ENCODE results near the gene RARS2. TPM values are rescaled to one million over a fixed set of nuclear protein-coding genes. Genes with fewer than 3 reads are reported as not detected.
A peak's percentile ranks its signal among the peaks of the same experiment; 100 is the strongest.

RARS2 gene
- total and polyA plus RNA-seq, 4 donors, result 23.5 to 38.2 (median 31.2) TPM

- no peak for DNase-seq
- Histone ChIP-seq H3K27me3 (ENCODE audit: control insufficient read depth in 1 of 2, insufficient read depth in 2 of 2, low read length in 1 of 2) (no peaks in the 10 kb centered on the region), H3K9me3 (ENCODE audit: control insufficient read depth, low read length) (no peaks in the 10 kb centered on the region), H3K27ac (ENCODE audit: low read depth in 1 of 2, low read length in 2 of 2) (peak overlapping the region in 1 of 2 donors; percentile 37), H3K4me3 (ENCODE audit: low read length in 2 of 2) (peak overlapping the region; percentile 86 to 96), H3K4me1 (ENCODE audit: control insufficient read depth in 1 of 2, insufficient read depth in 2 of 2, low read length in 2 of 2) (peaks cover 2 to 14% of the 10 kb centered on the region in 2 donors), H3K36me3 (ENCODE audit: control insufficient read depth in 1 of 2, insufficient read depth in 2 of 2, low read length in 1 of 2) (no peaks in the 10 kb centered on the region)
- intact Hi-C loops (cut with DNase I), result loop anchor here (5.0 to 10.0 kb wide), 2 partner anchors 113 to 116 kb away; partner anchors contain the start of gene AKIRIN2 (in 2 of the 2)
- ATAC-seq (ENCODE audit: low FRiP score), result no peak
- 20 to 21% methylated on average over 10 of the region's 10 CpGs for WGBS, 2 donors
These were observed 905 bp downstream of the RARS2 start for GRCh38 chr6:87588756-87589407.

DNA sequence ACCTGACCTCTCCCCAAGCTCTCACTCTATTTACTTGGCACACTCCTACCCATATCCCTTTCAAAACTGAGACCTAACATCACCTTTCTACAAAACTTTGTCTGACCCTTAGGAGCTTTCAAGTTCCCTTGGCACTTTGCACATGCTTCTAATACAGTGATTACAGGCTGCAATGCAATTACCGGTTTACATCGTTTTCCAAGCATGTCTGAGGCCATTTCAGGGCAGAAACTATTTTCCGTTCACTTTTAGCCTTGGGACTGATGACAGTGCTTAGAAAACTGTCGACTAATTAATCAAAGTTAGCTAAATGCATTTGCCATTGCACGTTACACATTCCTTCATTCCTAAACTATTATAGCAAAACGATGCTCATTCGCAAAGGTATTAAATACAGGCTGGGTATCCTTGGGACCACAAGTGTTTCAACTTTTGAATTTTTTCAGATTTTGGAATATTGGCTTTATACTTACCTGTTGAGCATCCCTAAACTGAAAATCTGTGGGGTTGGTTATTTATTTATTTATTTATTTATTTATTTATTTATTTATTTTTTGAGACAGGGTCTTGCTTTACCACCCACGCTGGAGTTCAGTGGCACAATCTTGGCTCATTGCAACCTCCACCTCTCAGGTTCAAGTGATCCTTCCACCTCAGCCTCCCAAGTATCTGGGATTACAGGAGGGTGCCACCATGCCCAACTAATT lies 3.3 kb downstream of the RARS2 start:
- Histone ChIP-seq H3K4me1 (ENCODE audit: control insufficient read depth in 1 of 2, insufficient read depth in 2 of 2, low read length in 2 of 2) (peaks cover 2 to 14% of the 10 kb centered on the region in 2 donors), H3K4me3 (ENCODE audit: low read length in 2 of 2) (no peak overlapping the region), H3K9me3 (ENCODE audit: control insufficient read depth, low read length) (no peaks in the 10 kb centered on the region), H3K27me3 (ENCODE audit: control insufficient read depth in 1 of 2, insufficient read depth in 2 of 2, low read length in 1 of 2) (no peaks in the 10 kb centered on the region), H3K27ac (ENCODE audit: low read depth in 1 of 2, low read length in 2 of 2) (no peak overlapping the region), H3K36me3 (ENCODE audit: control insufficient read depth in 1 of 2, insufficient read depth in 2 of 2, low read length in 1 of 2) (no peaks in the 10 kb centered on the region)
- 91 to 94% methylated on average over 8 of the region's 8 CpGs for WGBS, 2 donors
- ATAC-seq (ENCODE audit: low FRiP score) (no peak), DNase-seq (no peak)
- intact Hi-C loops (cut with DNase I), result loop anchor here (5.0 to 10.0 kb wide), 2 partner anchors 116 to 118 kb away; partner anchors contain the start of gene AKIRIN2 (in 2 of the 2)

DNA sequence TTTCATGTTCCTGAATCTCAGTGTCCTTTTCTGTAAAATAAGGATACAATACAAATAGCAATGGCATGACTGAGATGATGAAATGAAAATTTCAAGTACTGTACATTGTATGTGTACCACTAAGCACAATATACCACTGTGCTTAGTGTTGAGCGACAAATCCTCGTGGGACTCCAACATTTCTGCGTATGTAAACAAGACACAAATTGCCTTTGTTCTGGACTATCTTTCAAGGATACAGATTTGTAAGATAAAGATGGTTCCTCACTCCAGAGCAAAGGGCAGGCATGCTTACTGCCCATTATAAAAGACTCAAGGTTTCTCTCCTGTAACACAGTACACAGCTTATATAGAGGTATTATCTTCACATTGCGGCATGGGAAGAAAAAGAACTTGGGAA lies 6.0 kb downstream of the RARS2 start:
- intact Hi-C loops (cut with DNase I), result loop anchor here in 1 of 2 donors (10.0 kb wide), 1 partner anchor 121 kb away; the partner anchor contains the start of gene AKIRIN2
- 92 to 94% methylated on average over 4 of the region's 4 CpGs for WGBS, 2 donors
- Histone ChIP-seq H3K4me3 (ENCODE audit: low read length in 2 of 2) (no peak overlapping the region), H3K27ac (ENCODE audit: low read depth in 1 of 2, low read length in 2 of 2) (no peak overlapping the region), H3K4me1 (ENCODE audit: control insufficient read depth in 1 of 2, insufficient read depth in 2 of 2, low read length in 2 of 2) (peaks cover 0 to 9% of the 10 kb centered on the region in 2 donors), H3K36me3 (ENCODE audit: control insufficient read depth in 1 of 2, insufficient read depth in 2 of 2, low read length in 1 of 2) (no peaks in the 10 kb centered on the region), H3K9me3 (ENCODE audit: control insufficient read depth, low read length) (no peaks in the 10 kb centered on the region), H3K27me3 (ENCODE audit: control insufficient read depth in 1 of 2, insufficient read depth in 2 of 2, low read length in 1 of 2) (no peaks in the 10 kb centered on the region)
- no peak for ATAC-seq (ENCODE audit: low FRiP score)
- no peak for DNase-seq

DNA sequence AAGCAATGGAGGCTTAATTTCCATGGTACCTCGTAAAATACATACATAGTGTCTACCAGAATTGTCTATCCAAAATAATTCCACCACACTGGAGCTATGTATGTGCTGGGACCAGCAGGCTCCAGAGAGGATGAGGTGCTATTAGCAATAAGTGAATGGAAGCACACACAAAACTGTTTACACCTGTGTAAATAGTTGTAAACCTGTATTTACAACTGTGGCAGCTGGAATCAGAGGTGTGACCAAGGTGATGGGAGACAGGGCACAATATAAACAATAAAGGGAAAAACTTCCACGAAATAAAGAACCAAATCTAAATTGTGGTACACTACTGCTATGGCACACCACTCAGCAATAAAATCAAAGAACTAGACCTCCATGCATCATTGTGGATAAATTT lies 14.4 kb downstream of the RARS2 start:
- intact Hi-C loops (cut with DNase I), result no loop called here

GRCh38 chr6:87574237-87574804 lies 15.5 kb downstream of the RARS2 start:
- ATAC-seq (ENCODE audit: low FRiP score), result no peak
- WGBS, 2 donors, result 26 to 28% methylated on average over 2 of the region's 2 CpGs
- H3K4me3 ChIP-seq (ENCODE audit: low read length in 2 of 2), result no peak overlapping the region

More for the DNA sequence above, 14.4 kb downstream of the RARS2 start:
- Histone ChIP-seq H3K4me1 (ENCODE audit: control insufficient read depth in 1 of 2, insufficient read depth in 2 of 2, low read length in 2 of 2) (peaks cover 0 to 6% of the 10 kb centered on the region in 2 donors), H3K27me3 (ENCODE audit: control insufficient read depth in 1 of 2, insufficient read depth in 2 of 2, low read length in 1 of 2) (no peaks in the 10 kb centered on the region), H3K9me3 (ENCODE audit: control insufficient read depth, low read length) (no peaks in the 10 kb centered on the region), H3K27ac (ENCODE audit: low read depth in 1 of 2, low read length in 2 of 2) (no peak overlapping the region), H3K36me3 (ENCODE audit: control insufficient read depth in 1 of 2, insufficient read depth in 2 of 2, low read length in 1 of 2) (no peaks in the 10 kb centered on the region), H3K4me3 (ENCODE audit: low read length in 2 of 2) (no peak overlapping the region)
- 80 to 86% methylated on average over 2 of the region's 2 CpGs for WGBS, 2 donors
- DNase-seq (no peak), ATAC-seq (ENCODE audit: low FRiP score) (no peak)

GRCh38 chr6:87573307-87574024 lies 16.3 kb downstream of the RARS2 start:
- intact Hi-C loops (cut with DNase I), result no loop called here
- WGBS, 2 donors, result 89 to 92% methylated on average over 5 of the region's 5 CpGs
- no peak overlapping the region for H3K27ac ChIP-seq (ENCODE audit: low read depth in 1 of 2, low read length in 2 of 2)

More at GRCh38 chr6:87574237-87574804, 15.5 kb downstream of the RARS2 start:
- H3K9me3 ChIP-seq (ENCODE audit: control insufficient read depth, low read length), result no peaks in the 10 kb centered on the region
- intact Hi-C loops (cut with DNase I), result no loop called here
- DNase-seq, result no peak
- no peaks in the 10 kb centered on the region for H3K27me3 ChIP-seq (ENCODE audit: control insufficient read depth in 1 of 2, insufficient read depth in 2 of 2, low read length in 1 of 2)
- H3K36me3 ChIP-seq (ENCODE audit: control insufficient read depth in 1 of 2, insufficient read depth in 2 of 2, low read length in 1 of 2), result no peaks in the 10 kb centered on the region
- no peak overlapping the region for H3K27ac ChIP-seq (ENCODE audit: low read depth in 1 of 2, low read length in 2 of 2)
- H3K4me1 ChIP-seq (ENCODE audit: control insufficient read depth in 1 of 2, insufficient read depth in 2 of 2, low read length in 2 of 2), result peaks cover 0 to 6% of the 10 kb centered on the region in 2 donors

GRCh38 chr6:87572883-87573282 lies 16.9 kb downstream of the RARS2 start:
- H3K36me3 ChIP-seq (ENCODE audit: control insufficient read depth in 1 of 2, insufficient read depth in 2 of 2, low read length in 1 of 2), result peaks cover 0 to 2% of the 10 kb centered on the region in 2 donors
- no peak for ATAC-seq (ENCODE audit: low FRiP score)
- intact Hi-C loops (cut with DNase I), result no loop called here
- no peak overlapping the region for H3K27ac ChIP-seq (ENCODE audit: low read depth in 1 of 2, low read length in 2 of 2)
- H3K4me3 ChIP-seq (ENCODE audit: low read length in 2 of 2), result no peak overlapping the region
- no peaks in the 10 kb centered on the region for H3K27me3 ChIP-seq (ENCODE audit: control insufficient read depth in 1 of 2, insufficient read depth in 2 of 2, low read length in 1 of 2)
- WGBS, 2 donors, result 90 to 91% methylated on average over 3 of the region's 3 CpGs
- H3K4me1 ChIP-seq (ENCODE audit: control insufficient read depth in 1 of 2, insufficient read depth in 2 of 2, low read length in 2 of 2), result peaks cover 0 to 6% of the 10 kb centered on the region in 2 donors
- no peaks in the 10 kb centered on the region for H3K9me3 ChIP-seq (ENCODE audit: control insufficient read depth, low read length)
- no peak for DNase-seq

More at GRCh38 chr6:87573307-87574024, 16.3 kb downstream of the RARS2 start:
- H3K4me3 ChIP-seq (ENCODE audit: low read length in 2 of 2), result no peak overlapping the region
- no peaks in the 10 kb centered on the region for H3K36me3 ChIP-seq (ENCODE audit: control insufficient read depth in 1 of 2, insufficient read depth in 2 of 2, low read length in 1 of 2)
- H3K27me3 ChIP-seq (ENCODE audit: control insufficient read depth in 1 of 2, insufficient read depth in 2 of 2, low read length in 1 of 2), result no peaks in the 10 kb centered on the region
- DNase-seq (no peak), ATAC-seq (ENCODE audit: low FRiP score) (no peak)
- peaks cover 0 to 6% of the 10 kb centered on the region in 2 donors for H3K4me1 ChIP-seq (ENCODE audit: control insufficient read depth in 1 of 2, insufficient read depth in 2 of 2, low read length in 2 of 2)
- no peaks in the 10 kb centered on the region for H3K9me3 ChIP-seq (ENCODE audit: control insufficient read depth, low read length)

- peaks cover 0 to 2% of the 10 kb centered on the region in 2 donors for H3K36me3 ChIP-seq (ENCODE audit: control insufficient read depth in 1 of 2, insufficient read depth in 2 of 2, low read length in 1 of 2)
- H3K4me1 ChIP-seq (ENCODE audit: control insufficient read depth in 1 of 2, insufficient read depth in 2 of 2, low read length in 2 of 2), result peaks cover 0 to 6% of the 10 kb centered on the region in 2 donors
- H3K27me3 ChIP-seq (ENCODE audit: control insufficient read depth in 1 of 2, insufficient read depth in 2 of 2, low read length in 1 of 2), result no peaks in the 10 kb centered on the region
- DNase-seq (no peak), ATAC-seq (ENCODE audit: low FRiP score) (no peak)
- intact Hi-C loops (cut with DNase I), result no loop called here
- WGBS, 2 donors, result 75 to 82% methylated on average over 4 of the region's 4 CpGs
- H3K9me3 ChIP-seq (ENCODE audit: control insufficient read depth, low read length), result no peaks in the 10 kb centered on the region
- H3K27ac ChIP-seq (ENCODE audit: low read depth in 1 of 2, low read length in 2 of 2), result no peak overlapping the region
- H3K4me3 ChIP-seq (ENCODE audit: low read length in 2 of 2), result no peak overlapping the region
These were observed 17.8 kb downstream of the RARS2 start for GRCh38 chr6:87572021-87572420.

All from aorta (tissue), 5 donors.